Measurements from ENCODE around the gene RIMBP2.
A peak's percentile ranks its signal among the peaks of the same experiment; 100 is the strongest.
"Not testable (repeated sequence)": the region's sequence is repeated elsewhere in the genome, so short reads cannot be mapped to it uniquely, and the experiment has no call there.

Gene RIMBP2

GRCh38 chr12:130761537-130762318, 45.6 kb upstream of the RIMBP2 start:
- TF ChIP-seq, protein P1, sequence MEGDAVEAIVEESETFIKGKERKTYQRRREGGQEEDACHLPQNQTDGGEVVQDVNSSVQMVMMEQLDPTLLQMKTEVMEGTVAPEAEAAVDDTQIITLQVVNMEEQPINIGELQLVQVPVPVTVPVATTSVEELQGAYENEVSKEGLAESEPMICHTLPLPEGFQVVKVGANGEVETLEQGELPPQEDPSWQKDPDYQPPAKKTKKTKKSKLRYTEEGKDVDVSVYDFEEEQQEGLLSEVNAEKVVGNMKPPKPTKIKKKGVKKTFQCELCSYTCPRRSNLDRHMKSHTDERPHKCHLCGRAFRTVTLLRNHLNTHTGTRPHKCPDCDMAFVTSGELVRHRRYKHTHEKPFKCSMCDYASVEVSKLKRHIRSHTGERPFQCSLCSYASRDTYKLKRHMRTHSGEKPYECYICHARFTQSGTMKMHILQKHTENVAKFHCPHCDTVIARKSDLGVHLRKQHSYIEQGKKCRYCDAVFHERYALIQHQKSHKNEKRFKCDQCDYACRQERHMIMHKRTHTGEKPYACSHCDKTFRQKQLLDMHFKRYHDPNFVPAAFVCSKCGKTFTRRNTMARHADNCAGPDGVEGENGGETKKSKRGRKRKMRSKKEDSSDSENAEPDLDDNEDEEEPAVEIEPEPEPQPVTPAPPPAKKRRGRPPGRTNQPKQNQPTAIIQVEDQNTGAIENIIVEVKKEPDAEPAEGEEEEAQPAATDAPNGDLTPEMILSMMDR (conservative IDR thresholded peaks at IDR 0.05; ENCODE audit: control insufficient read depth, insufficient read depth, low read depth, low read length) = peak; percentile 52

DNA sequence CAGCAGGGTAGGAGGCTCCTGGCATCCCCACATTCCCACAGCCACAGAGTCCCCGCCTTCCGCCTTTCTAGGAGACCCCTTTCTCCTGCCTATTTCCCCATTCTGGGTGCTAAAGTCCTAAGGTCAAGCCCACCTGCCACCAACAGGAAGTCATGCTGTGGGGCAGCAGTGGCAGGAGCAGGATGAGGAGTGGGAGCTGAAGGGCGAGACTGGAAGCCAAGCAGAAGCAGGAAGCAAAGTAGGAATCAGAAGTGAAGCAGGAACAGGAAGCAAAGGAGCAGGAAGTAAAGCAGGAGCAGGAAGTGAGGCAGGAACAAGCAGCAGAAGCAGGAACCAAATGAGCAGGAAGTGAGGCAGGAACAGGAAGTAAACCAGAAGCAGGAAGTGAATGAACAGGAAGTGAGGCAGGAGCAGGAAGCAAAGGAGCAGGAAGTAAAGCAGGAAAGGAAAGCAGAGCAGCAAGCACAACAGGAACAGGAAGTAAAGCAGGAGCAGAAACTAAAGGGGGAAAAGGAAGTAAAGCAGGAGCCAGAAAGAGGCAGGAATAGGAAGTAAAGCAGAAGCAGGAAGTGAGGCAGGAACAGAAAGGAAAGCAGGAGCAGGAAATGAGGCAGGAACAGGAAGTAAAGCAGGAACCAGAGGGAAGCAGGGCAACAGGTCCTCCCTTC, 38.3 kb upstream of the RIMBP2 start:
- H3K4me3 ChIP-seq (ENCODE audit: control insufficient read depth, low read depth, low read length) = no peak overlapping the region
- TF ChIP-seq, protein P1 (conservative IDR thresholded peaks at IDR 0.05; ENCODE audit: control insufficient read depth, insufficient read depth, low read depth, low read length) = no peak
- DNase-seq (ENCODE audit: low read depth) = no peak

More at GRCh38 chr12:130761537-130762318, 45.6 kb upstream of the RIMBP2 start:
- H3K4me3 ChIP-seq (ENCODE audit: control insufficient read depth, low read depth, low read length) = no peak overlapping the region
- peak; percentile 42 for DNase-seq (ENCODE audit: low read depth)

GRCh38 chr12:130752692-130753230, 36.7 kb upstream of the RIMBP2 start:
- DNase-seq (ENCODE audit: low read depth) = no peak
- TF ChIP-seq, protein P1 (conservative IDR thresholded peaks at IDR 0.05; ENCODE audit: control insufficient read depth, insufficient read depth, low read depth, low read length) = no peak
- H3K4me3 ChIP-seq (ENCODE audit: control insufficient read depth, low read depth, low read length) = no peak overlapping the region

DNA sequence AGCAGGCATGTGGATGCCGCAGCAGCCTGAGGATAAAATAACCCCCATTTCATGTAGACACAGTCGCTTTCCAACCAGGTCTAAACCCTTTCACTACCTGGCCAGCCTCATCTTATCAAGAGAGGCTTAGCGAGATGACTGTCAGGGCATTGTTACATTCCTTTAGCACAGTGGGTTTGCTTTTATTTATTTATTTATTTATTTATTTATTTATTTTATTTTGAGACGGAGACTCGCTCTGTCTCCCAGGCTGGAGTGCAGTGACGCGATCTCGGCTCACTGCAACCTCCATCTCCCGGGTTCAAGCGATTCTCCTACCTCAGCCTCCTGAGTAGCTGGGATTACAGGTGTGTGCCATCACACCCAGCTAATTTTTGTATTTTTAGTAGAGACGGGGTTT, 35.9 kb upstream of the RIMBP2 start:
- not testable (repeated sequence) for H3K4me3 ChIP-seq (ENCODE audit: control insufficient read depth, low read depth, low read length); DNase-seq (ENCODE audit: low read depth)

- DNase-seq (ENCODE audit: low read depth) = no peak
- TF ChIP-seq, protein P1 (conservative IDR thresholded peaks at IDR 0.05; ENCODE audit: control insufficient read depth, insufficient read depth, low read depth, low read length) = no peak
- H3K4me3 ChIP-seq (ENCODE audit: control insufficient read depth, low read depth, low read length) = no peak overlapping the region
Observed at GRCh38 chr12:130748786-130749185, 32.7 kb upstream of the RIMBP2 start.

DNA sequence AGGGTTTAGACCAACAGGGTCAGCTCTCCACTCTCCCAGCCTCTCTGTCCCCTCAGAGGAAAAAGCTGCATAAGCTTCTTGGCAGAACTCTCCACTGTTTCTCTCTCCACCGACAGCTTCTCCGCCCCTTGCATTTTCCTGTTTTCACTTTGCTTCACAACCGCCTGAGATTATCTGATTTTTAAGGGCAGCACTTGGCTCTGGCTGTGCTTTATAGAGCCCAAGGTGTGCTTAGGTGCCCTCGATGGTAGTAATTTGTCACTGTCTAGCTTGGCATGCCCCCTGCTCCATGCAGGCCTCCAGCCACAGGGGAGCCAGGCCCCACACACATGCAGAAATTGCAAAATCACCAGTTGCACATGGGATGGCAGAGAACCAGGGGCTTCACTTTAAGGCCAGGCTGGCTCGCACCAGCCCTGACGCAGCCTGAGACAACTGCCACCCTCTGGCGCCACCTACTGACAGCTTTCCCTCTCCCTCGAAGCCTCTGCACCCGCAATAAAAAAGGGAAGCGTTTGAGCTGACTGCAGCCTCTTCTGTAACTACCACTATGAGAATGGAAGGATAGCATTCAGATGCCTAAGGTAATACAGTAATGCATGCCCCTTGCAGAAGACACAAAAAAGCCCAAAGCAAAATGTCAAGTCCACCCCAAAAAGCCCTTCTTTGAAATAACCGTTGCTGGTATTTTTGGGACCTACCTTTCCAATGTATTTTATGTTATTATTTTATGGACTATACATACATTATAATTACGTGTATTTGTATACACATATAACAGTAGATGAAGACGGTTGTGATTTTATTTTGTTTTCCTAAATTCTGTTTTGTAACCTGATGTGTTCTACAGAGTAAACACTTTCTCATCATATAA, 32.0 kb upstream of the RIMBP2 start:
- TF ChIP-seq, protein P1 (conservative IDR thresholded peaks at IDR 0.05; ENCODE audit: control insufficient read depth, insufficient read depth, low read depth, low read length) = peak; percentile 85
- H3K4me3 ChIP-seq (ENCODE audit: control insufficient read depth, low read depth, low read length) = no peak overlapping the region
- DNase-seq (ENCODE audit: low read depth) = peak; percentile 63

All from fibroblast of mammary gland (primary cell).